MCF 10A (cell line): Measurements from ENCODE around the gene SSH2. TPM values are rescaled to one million over a fixed set of nuclear protein-coding genes. Genes with fewer than 3 reads are reported as not detected.
A peak's percentile ranks its signal among the peaks of the same experiment; 100 is the strongest.

Experiments
- BruUV-seq: library from RNA; stranded (reverse); fragments of 400-500 nt; replicated peaks from 2 replicates; lab custom pipeline; 2021; lab: Mats Ljungman, UMichigan
- CTCF ChIA-PET: fragments of 300-600 bp; sonication (Branson Sonifier 250); formaldehyde crosslinking; extraction: SDS; loops from one replicate; lab custom pipeline; 2021; ENCODE audit warnings: antibody characterized with exemption, inconsistent platforms; lab: Yijun Ruan, JAX
- POLR2A ChIA-PET: fragments of 300-600, 350-650 bp; sonication (Branson Sonifier 250); formaldehyde crosslinking; extraction: SDS; loops from one replicate; lab custom pipeline; 2020; ENCODE audit warnings: antibody characterized with exemption, inconsistent platforms; lab: Yijun Ruan, JAX
- DNase-seq: peaks from one replicate; pipeline ENCODE4 v3.0.0-alpha.2; 2018; ENCODE audit not compliant: unreplicated experiment
- H3K27ac Mint-ChIP-seq: one replicate; pipeline ENCODE4 v1.8.0; 2022; ENCODE audit warnings: mild to moderate bottlenecking, low read depth, mixed read lengths; ENCODE audit not compliant: unreplicated experiment
- H3K27me3 Mint-ChIP-seq: one replicate; pipeline ENCODE4 v1.8.0; 2022; ENCODE audit warnings: mixed read lengths; ENCODE audit not compliant: insufficient read depth, unreplicated experiment
- H3K36me3 Mint-ChIP-seq: one replicate; pipeline ENCODE4 v1.8.0; 2022; ENCODE audit warnings: mild to moderate bottlenecking, moderate library complexity, mixed read lengths; ENCODE audit not compliant: insufficient read depth, unreplicated experiment
- H3K4me1 Mint-ChIP-seq: one replicate; pipeline ENCODE4 v1.8.0; 2022; ENCODE audit warnings: mixed read lengths; ENCODE audit not compliant: insufficient read depth, unreplicated experiment
- H3K4me3 Mint-ChIP-seq: one replicate; pipeline ENCODE4 v1.8.0; 2022; ENCODE audit warnings: mild to moderate bottlenecking, moderate library complexity, mixed read lengths; ENCODE audit not compliant: unreplicated experiment
- H3K9me3 Mint-ChIP-seq: one replicate; pipeline ENCODE4 v1.8.0; 2022; ENCODE audit warnings: mixed read lengths; ENCODE audit not compliant: unreplicated experiment
- CTCF ChIP-seq: fragments of 200-600 bp; IDR thresholded peaks from one replicate; pipeline ENCODE4 v1.8.0; 2022; ENCODE audit warnings: antibody characterized with exemption, mild to moderate bottlenecking; ENCODE audit not compliant: unreplicated experiment
- intact Hi-C: fragments of 100-400 bp; cut with micrococcal nuclease; formaldehyde crosslinking; loops from 2 replicates; pipeline ENCODE4 v1.14.1; 2022
- total RNA-seq: library from RNA; stranded (reverse); gene quantifications from 2 replicates; pipeline ENCODE4 v1.2.3, GENCODE V29; 2022

SSH2 gene
- total RNA-seq, 1 experiment from 2014 or later = 21.9 TPM

- peaks cover 49% of the 10 kb centered on the region for H3K4me1 Mint-ChIP-seq
- intact Hi-C loops = no loop called here
- BruUV-seq = no TSS peak
- peaks cover 14% of the 10 kb centered on the region for H3K36me3 Mint-ChIP-seq
- ChIA-PET CTCF (interaction anchor here (0.8 to 1.1 kb wide), 2 partner anchors 15 to 125 kb away, joined by 3 read pairs; no protein-coding TSS in a partner anchor), POLR2A (interaction anchor here (1.4 kb wide), 1 partner anchor 41 kb away, joined by 5 read pairs; no protein-coding TSS in a partner anchor)
- no peaks in the 10 kb centered on the region for H3K9me3 Mint-ChIP-seq
- H3K4me3 Mint-ChIP-seq = peak within 1 kb of the TSS; percentile 63
- H3K27me3 Mint-ChIP-seq = no peaks in the 10 kb centered on the region
- no peak for DNase-seq
- no peak for TF ChIP-seq CTCF
- H3K27ac Mint-ChIP-seq = peak within 1 kb of the TSS; percentile 39
These were observed 307.4 kb downstream of the SSH2 start, which contains the start of gene CORO6 for GRCh38 chr17:29622337-29623282. CORO6 (minus strand) TSS chr17:29622912; CDS start chr17:29621421, 1,491 bp downstream.

- Mint-ChIP-seq H3K4me1 (peaks cover 49% of the 10 kb centered on the region), H3K27ac (no peak overlapping the region), H3K9me3 (no peaks in the 10 kb centered on the region), H3K27me3 (no peaks in the 10 kb centered on the region), H3K4me3 (peak overlapping the region; percentile 63), H3K36me3 (peaks cover 9% of the 10 kb centered on the region)
- BruUV-seq = no TSS peak
- POLR2A ChIA-PET = interaction anchor here (1.3 kb wide), 1 partner anchor 21 kb away, joined by 3 read pairs; no protein-coding TSS in a partner anchor
- TF ChIP-seq CTCF = no peak
- intact Hi-C loops = no loop called here
- CTCF ChIA-PET = interaction anchor here (0.7 to 0.9 kb wide), 2 partner anchors 30 to 47 kb away, joined by 3 read pairs; no protein-coding TSS in a partner anchor
- no peak for DNase-seq
These were observed 308.3 kb downstream of the SSH2 start for GRCh38 chr17:29621751-29622194.

DNA sequence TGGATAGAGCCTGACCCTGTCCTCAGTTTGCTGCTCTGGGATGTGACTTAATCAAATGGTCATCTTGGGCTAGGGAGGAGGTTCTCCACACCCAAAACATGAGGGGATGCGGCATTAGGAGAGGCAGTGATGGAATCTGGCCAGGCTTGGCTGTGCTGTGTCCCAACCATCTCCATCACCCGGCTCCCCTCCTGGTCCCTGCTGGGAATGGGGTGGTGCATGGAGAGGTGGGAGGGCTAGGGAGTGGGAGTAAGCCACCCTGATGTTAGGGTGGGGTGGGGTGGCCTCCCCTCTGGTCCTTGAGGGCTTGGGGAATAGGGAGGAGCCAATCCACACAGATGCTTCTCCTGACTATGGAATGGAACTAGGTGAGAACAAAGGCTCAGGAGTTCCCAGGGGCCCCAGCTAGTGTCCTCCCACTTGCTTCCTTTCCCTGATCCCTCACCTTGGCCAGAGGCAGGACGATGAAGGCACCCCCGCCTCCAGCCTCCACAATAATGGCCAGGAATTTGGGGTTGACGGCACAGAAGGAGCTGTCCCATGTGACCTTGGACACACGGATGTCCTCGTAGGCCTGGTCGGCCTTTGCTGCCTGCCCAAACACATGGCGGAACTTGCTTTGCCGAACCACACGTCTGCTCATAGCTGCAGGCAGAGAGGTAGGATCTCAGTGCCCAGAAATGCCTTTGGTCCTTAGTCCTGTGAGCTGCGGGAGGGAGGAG, 309.1 kb downstream of the SSH2 start:
- Mint-ChIP-seq H3K27me3 (no peaks in the 10 kb centered on the region), H3K4me1 (peaks cover 48% of the 10 kb centered on the region), H3K9me3 (no peaks in the 10 kb centered on the region), H3K27ac (no peak overlapping the region), H3K36me3 (peaks cover 9% of the 10 kb centered on the region), H3K4me3 (no peak overlapping the region)
- no peak for TF ChIP-seq CTCF
- no TSS peak for BruUV-seq
- POLR2A ChIA-PET = interaction anchor here (0.6 to 1.3 kb wide), 5 partner anchors 12 to 672 kb away, joined by 3 read pairs; no protein-coding TSS in a partner anchor
- no peak for DNase-seq
- intact Hi-C loops = no loop called here
- CTCF ChIA-PET = interaction anchor here (0.5 to 0.9 kb wide), 3 partner anchors 30 to 179 kb away, joined by 3 to 5 read pairs (median 3); no protein-coding TSS in a partner anchor
